Vagina (tissue), 2 donors: Measurements from ENCODE around the gene RALA. TPM values are rescaled to one million over a fixed set of nuclear protein-coding genes. Genes with fewer than 3 reads are reported as not detected.

ENCODE experiments used
- DNase-seq, 2 donors: peaks; one replicate each; pipeline ENCODE4 v3.0.0-alpha.2; 2017; ENCODE audit errors: extremely low spot score in 2 of 2
- H3K27ac ChIP-seq: fragments of 200-600 bp; sonication (generic); one replicate; pipeline ENCODE4 v1.5.1; 2019
- H3K27me3 ChIP-seq: fragments of 200-600 bp; sonication (generic); one replicate; pipeline ENCODE4 v1.5.1; 2019
- H3K36me3 ChIP-seq, 2 donors: fragments of 200-600 bp; sonication (generic); one replicate each; pipeline ENCODE4 v1.5.1; 2017 to 2019
- H3K4me1 ChIP-seq: fragments of 200-600 bp; sonication (generic); one replicate; pipeline ENCODE4 v1.5.1; 2019
- H3K4me3 ChIP-seq, 2 donors: fragments of 200-600 bp; sonication (generic); 1 replicate in 1 of 2; 2 replicates in 1 of 2; pipeline ENCODE4 v1.5.1; 2016 to 2019
- H3K9me3 ChIP-seq: fragments of 200-600 bp; sonication (generic); one replicate; pipeline ENCODE4 v1.5.1; 2019
- POLR2A ChIP-seq, 2 donors: fragments of 450-650 bp; IDR thresholded peaks; one replicate each; pipeline ENCODE4 v1.6.1; 2017; ENCODE audit warnings: antibody characterized with exemption in 2 of 2, mild to moderate bottlenecking in 2 of 2, moderate library complexity in 2 of 2
- POLR2AphosphoS5 ChIP-seq, 2 donors: sonication (generic); formaldehyde crosslinking; IDR thresholded peaks; one replicate each; pipeline ENCODE4 v1.9.0; 2017; ENCODE audit warnings: antibody characterized with exemption in 2 of 2, mild to moderate bottlenecking in 2 of 2, low read depth in 1 of 2; ENCODE audit not compliant: insufficient read depth in 1 of 2
- intact Hi-C: fragments of 100-400 bp; cut with DNase I; formaldehyde crosslinking; loops from one replicate; pipeline ENCODE4 v1.15.1; 2023
- total RNA-seq: library from RNA; depleted of rRNA; stranded (reverse); fragments of >200 nt; gene quantifications from one replicate; pipeline ENCODE4 v1.2.3, GENCODE V29; 2016
- TF ChIP-seq, protein P1 (sequence below), 3 experiments: fragments of 450-650 bp in 2 of 3; fragments of 200-600 bp in 1 of 3; sonication (generic) in 1 of 3; IDR thresholded peaks; one replicate each; pipeline ENCODE4 v1.5.1; 2017 to 2019; ENCODE audit warnings: antibody characterized with exemption in 3 of 3, mild to moderate bottlenecking in 2 of 3, moderate library complexity in 2 of 3

The RALA gene
- total RNA-seq, 1 donor from 2014 or later: 20.1 TPM

DNA sequence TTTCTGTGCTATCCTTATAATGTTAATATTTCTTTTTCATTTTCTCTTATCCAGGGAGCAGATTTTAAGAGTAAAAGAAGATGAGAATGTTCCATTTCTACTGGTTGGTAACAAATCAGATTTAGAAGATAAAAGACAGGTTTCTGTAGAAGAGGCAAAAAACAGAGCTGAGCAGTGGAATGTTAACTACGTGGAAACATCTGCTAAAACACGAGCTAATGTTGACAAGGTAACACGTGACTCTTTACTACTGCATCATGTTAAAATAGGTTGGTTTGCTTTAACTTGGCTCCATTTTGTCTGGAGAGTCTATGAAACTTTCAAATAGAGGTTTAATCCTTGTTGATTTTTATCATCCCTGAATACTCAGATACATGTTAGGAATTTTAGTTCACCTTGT, 73.3 kb downstream of the RALA start:
- H3K27ac ChIP-seq: no peak overlapping the region
- DNase-seq: no peak
- intact Hi-C loops: no loop called here

DNA sequence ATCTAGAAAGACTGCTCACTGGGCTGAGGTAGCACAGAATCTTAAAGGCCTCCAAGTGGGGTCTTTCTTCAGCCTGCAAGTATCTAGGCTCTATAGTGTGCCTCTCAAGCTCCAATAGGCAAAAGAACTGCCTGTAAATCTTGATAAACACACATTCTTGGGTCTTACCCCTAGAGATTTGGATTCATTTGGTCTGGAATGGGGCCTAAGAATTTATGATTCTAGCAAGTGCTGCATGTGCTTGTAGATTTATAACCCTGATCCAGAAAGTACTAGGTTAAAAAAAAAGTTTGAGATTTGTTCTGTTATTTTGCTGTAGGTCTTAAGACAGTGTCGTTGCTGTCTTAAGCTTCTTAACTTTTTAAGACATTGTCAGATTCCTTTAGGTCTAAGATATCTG, 74.1 kb downstream of the RALA start:
- TF ChIP-seq POLR2A (IDR thresholded peaks at IDR 0.05) (no peak), POLR2AphosphoS5 (IDR thresholded peaks at IDR 0.05; ENCODE audit: insufficient read depth in 1 of 2, low read depth in 1 of 2) (no peak)
- TF ChIP-seq, protein P1, sequence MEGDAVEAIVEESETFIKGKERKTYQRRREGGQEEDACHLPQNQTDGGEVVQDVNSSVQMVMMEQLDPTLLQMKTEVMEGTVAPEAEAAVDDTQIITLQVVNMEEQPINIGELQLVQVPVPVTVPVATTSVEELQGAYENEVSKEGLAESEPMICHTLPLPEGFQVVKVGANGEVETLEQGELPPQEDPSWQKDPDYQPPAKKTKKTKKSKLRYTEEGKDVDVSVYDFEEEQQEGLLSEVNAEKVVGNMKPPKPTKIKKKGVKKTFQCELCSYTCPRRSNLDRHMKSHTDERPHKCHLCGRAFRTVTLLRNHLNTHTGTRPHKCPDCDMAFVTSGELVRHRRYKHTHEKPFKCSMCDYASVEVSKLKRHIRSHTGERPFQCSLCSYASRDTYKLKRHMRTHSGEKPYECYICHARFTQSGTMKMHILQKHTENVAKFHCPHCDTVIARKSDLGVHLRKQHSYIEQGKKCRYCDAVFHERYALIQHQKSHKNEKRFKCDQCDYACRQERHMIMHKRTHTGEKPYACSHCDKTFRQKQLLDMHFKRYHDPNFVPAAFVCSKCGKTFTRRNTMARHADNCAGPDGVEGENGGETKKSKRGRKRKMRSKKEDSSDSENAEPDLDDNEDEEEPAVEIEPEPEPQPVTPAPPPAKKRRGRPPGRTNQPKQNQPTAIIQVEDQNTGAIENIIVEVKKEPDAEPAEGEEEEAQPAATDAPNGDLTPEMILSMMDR (IDR thresholded peaks at IDR 0.05): no peak
- intact Hi-C loops: no loop called here
- Histone ChIP-seq H3K27me3 (no peaks in the 10 kb centered on the region), H3K36me3 (peaks cover 0 to 18% of the 10 kb centered on the region in 2 donors), H3K4me1 (no peaks in the 10 kb centered on the region), H3K9me3 (no peaks in the 10 kb centered on the region), H3K4me3 (no peak overlapping the region), H3K27ac (no peak overlapping the region)
- DNase-seq: no peak

More for the DNA sequence above, 73.3 kb downstream of the RALA start:
- Histone ChIP-seq H3K4me3 (no peak overlapping the region), H3K27me3 (no peaks in the 10 kb centered on the region), H3K36me3 (peaks cover 0 to 19% of the 10 kb centered on the region in 2 donors), H3K4me1 (no peaks in the 10 kb centered on the region), H3K9me3 (no peaks in the 10 kb centered on the region)
- TF ChIP-seq, protein P1 (IDR thresholded peaks at IDR 0.05): no peak
- TF ChIP-seq POLR2A (IDR thresholded peaks at IDR 0.05) (no peak), POLR2AphosphoS5 (IDR thresholded peaks at IDR 0.05; ENCODE audit: insufficient read depth in 1 of 2, low read depth in 1 of 2) (no peak)

DNA sequence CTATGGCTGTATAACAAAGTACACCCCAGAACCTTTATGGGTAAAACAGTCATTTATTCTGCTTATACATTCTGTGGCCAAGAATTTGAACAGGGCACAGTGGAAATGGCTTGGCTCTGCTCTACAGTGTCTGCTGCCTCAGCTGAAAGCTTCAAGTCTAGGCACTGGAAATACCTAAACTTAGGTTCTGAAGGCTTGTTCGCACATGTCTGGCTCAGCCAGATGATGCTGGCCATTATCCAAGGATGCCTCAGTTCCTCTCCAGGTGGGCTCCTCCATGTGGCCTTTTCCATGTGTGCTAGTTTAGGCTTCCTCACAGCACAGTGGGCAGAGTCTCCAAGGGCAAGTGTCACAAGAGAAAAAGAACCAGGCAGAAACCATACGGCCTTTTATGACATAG, 76.8 kb downstream of the RALA start:
- no peak overlapping the region for H3K27ac ChIP-seq
- H3K4me3 ChIP-seq: no peak overlapping the region
- peaks cover 0 to 8% of the 10 kb centered on the region in 2 donors for H3K36me3 ChIP-seq
- no peak for DNase-seq
- H3K9me3 ChIP-seq: no peaks in the 10 kb centered on the region
- no peaks in the 10 kb centered on the region for H3K4me1 ChIP-seq
- intact Hi-C loops: no loop called here
- no peaks in the 10 kb centered on the region for H3K27me3 ChIP-seq
- no peak for TF ChIP-seq POLR2A (IDR thresholded peaks at IDR 0.05)
- TF ChIP-seq POLR2AphosphoS5 (IDR thresholded peaks at IDR 0.05; ENCODE audit: insufficient read depth in 1 of 2, low read depth in 1 of 2): no peak
- TF ChIP-seq, protein P1 (IDR thresholded peaks at IDR 0.05): no peak

DNA sequence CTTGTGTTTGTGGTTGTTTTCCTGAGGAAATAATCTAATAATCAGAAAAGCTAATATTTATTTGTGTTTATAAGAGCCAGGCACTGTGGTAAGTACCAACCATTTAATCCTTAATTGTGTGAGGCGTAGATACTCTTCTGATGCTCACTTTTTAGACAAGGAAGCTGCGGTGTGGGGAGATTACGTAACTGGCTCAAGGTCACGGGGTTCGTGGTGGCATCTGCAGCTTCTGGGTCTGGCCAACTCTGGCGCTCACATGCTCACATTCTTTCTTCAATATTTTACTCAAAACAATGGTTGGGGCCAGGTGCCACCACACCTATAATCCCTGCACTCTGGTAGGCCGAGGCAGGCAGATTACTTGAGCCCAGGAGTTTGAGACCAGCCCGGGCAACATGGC, 77.6 kb downstream of the RALA start:
- H3K4me1 ChIP-seq: no peaks in the 10 kb centered on the region
- intact Hi-C loops: no loop called here
- no peak overlapping the region for H3K27ac ChIP-seq
- no peak for DNase-seq
- H3K4me3 ChIP-seq: no peak overlapping the region
- peaks cover 0 to 8% of the 10 kb centered on the region in 2 donors for H3K36me3 ChIP-seq
- TF ChIP-seq POLR2A (IDR thresholded peaks at IDR 0.05) (no peak), POLR2AphosphoS5 (IDR thresholded peaks at IDR 0.05; ENCODE audit: insufficient read depth in 1 of 2, low read depth in 1 of 2) (no peak)
- TF ChIP-seq, protein P1 (IDR thresholded peaks at IDR 0.05): no peak
- H3K27me3 ChIP-seq: no peaks in the 10 kb centered on the region
- H3K9me3 ChIP-seq: no peaks in the 10 kb centered on the region

DNA sequence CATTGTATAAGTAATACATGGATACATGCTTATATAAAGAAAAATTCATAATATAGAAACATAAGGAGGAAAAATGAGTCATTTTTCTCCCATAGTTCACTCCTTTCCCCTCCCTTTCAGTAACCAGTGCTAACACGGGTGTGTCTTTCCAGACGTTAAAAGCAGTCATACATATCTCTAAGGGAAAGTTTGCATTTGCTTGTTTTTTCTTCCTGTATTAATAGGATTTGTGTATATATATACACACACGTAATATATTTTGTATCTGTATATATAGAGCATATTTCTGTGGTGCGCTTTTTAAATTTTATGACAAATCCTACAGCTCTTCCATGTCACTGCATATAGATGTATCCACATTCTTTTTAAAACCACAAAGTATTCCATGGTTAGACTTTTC, 78.8 kb downstream of the RALA start:
- H3K4me1 ChIP-seq: no peaks in the 10 kb centered on the region
- H3K27ac ChIP-seq: no peak overlapping the region
- peaks cover 0 to 1% of the 10 kb centered on the region in 2 donors for H3K36me3 ChIP-seq
- DNase-seq: no peak
- intact Hi-C loops: no loop called here
- H3K9me3 ChIP-seq: no peaks in the 10 kb centered on the region
- no peak overlapping the region for H3K4me3 ChIP-seq
- TF ChIP-seq, protein P1 (IDR thresholded peaks at IDR 0.05): no peak
- no peak for TF ChIP-seq POLR2AphosphoS5 (IDR thresholded peaks at IDR 0.05; ENCODE audit: insufficient read depth in 1 of 2, low read depth in 1 of 2)
- no peaks in the 10 kb centered on the region for H3K27me3 ChIP-seq
